GM12878 (cell line): ENCODE data around the gene BHLHA15. TPM values are rescaled to one million over a fixed set of nuclear protein-coding genes. Genes with fewer than 3 reads are reported as not detected.

Source experiments
- ATAC-seq: fragments of 200-7000 bp; cut with Tn5 transposase; 3 replicates; pipeline ENCODE4 v1.9.1; 2020; ENCODE audit warnings: mild to moderate bottlenecking, moderate library complexity
- BruUV-seq: library from RNA; stranded (reverse); fragments of 400-500 nt; replicated peaks from 2 replicates; lab custom pipeline; 2021; lab: Mats Ljungman, UMichigan
- CTCF ChIA-PET: fragments of 300-600 bp; sonication (Branson Sonifier 250); formaldehyde crosslinking; extraction: SDS; loops from one replicate; lab custom pipeline; 2021; ENCODE audit warnings: inconsistent platforms; lab: Yijun Ruan, JAX
- POLR2A ChIA-PET: fragments of 350-600 bp; formaldehyde crosslinking; extraction: SDS; loops from one replicate; lab custom pipeline; 2021; ENCODE audit warnings: inconsistent platforms; lab: Charles Lee
- RAD21 ChIA-PET: fragments of 300-600 bp; sonication (Branson Sonifier 250); formaldehyde crosslinking; loops from one replicate; lab custom pipeline; 2023; ENCODE audit warnings: antibody characterized with exemption; ENCODE audit not compliant: unreplicated experiment; lab: Charles Lee
- SMC1A ChIA-PET: fragments of 300-600 bp; sonication (Branson Sonifier 250); formaldehyde crosslinking; loops from one replicate; lab custom pipeline; 2023; ENCODE audit not compliant: unreplicated experiment, uncharacterized antibody; lab: Charles Lee
- DNase-seq: peaks from one replicate; pipeline ENCODE4 v3.0.0-alpha.2; 2011; ENCODE audit warnings: low read depth, low spot score
- FAIRE-seq: peaks from 3 replicates; lab custom pipeline; 2011; peaks lifted over from hg19 to GRCh38; lab: Jason Lieb, UNC
- H2AFZ ChIP-seq: 2 replicates; pipeline ENCODE4 v1.6.0; 2011; ENCODE audit warnings: low read depth, low read length, control low read depth; ENCODE audit not compliant: control insufficient read depth
- H3K27ac ChIP-seq: 2 replicates; pipeline ENCODE4 v1.5.1; 2011; ENCODE audit warnings: control low read depth; ENCODE audit not compliant: control insufficient read depth, insufficient read depth
- H3K27me3 ChIP-seq, 2 experiments: replicated peaks in 1 of 2; 2 replicates each; pipeline versions ENCODE4 v1.6.0 to v1.6.1; 2011; ENCODE audit warnings: low read length in 1 of 2; ENCODE audit not compliant: control insufficient read depth in 2 of 2, insufficient read depth in 2 of 2
- H3K36me3 ChIP-seq, 2 experiments: 2 replicates each; pipeline ENCODE4 v1.5.1; 2011; ENCODE audit warnings: low read length in 1 of 2; ENCODE audit not compliant: control insufficient read depth in 2 of 2, insufficient read depth in 2 of 2
- H3K4me1 ChIP-seq: 2 replicates; pipeline ENCODE4 v1.6.1; 2011; ENCODE audit warnings: mild to moderate bottlenecking, low read length, moderate library complexity, mixed read lengths; ENCODE audit not compliant: control insufficient read depth, insufficient read depth
- H3K4me2 ChIP-seq: 2 replicates; pipeline ENCODE4 v1.6.0; 2011; ENCODE audit warnings: control low read depth; ENCODE audit not compliant: control insufficient read depth, insufficient read depth
- H3K4me3 ChIP-seq: fragments of 200-600 bp; sonication (generic); 2 replicates; pipeline ENCODE4 v1.5.1; 2016
- H3K79me2 ChIP-seq: 2 replicates; pipeline ENCODE4 v1.6.0; 2011; ENCODE audit warnings: low read length; ENCODE audit not compliant: control insufficient read depth, insufficient read depth
- H3K9ac ChIP-seq: 2 replicates; pipeline ENCODE4 v1.8.0; 2011; ENCODE audit warnings: low read length, control low read depth, mixed read lengths; ENCODE audit not compliant: control insufficient read depth, insufficient read depth
- H3K9me3 ChIP-seq: replicated peaks from 3 replicates; pipeline ENCODE4 v1.5.1; 2011; ENCODE audit warnings: mild to moderate bottlenecking, low read length; ENCODE audit not compliant: control insufficient read depth, insufficient read depth
- H4K20me1 ChIP-seq: 2 replicates; pipeline ENCODE4 v1.6.0; 2011; ENCODE audit not compliant: control insufficient read depth, insufficient read depth
- BCL11A ChIP-seq: IDR thresholded peaks from 2 replicates; pipeline ENCODE4 v1.6.1; 2011; ENCODE audit warnings: low read depth, low read length
- CUX1 ChIP-seq: IDR thresholded peaks from 2 replicates; pipeline ENCODE4 v1.6.1; 2012; ENCODE audit warnings: improper control_type of control experiment, low read depth, low read length; ENCODE audit not compliant: insufficient replicate concordance
- EED ChIP-seq: sonication (generic); IDR thresholded peaks from 2 replicates; pipeline ENCODE4 v1.6.1; 2016; ENCODE audit warnings: antibody characterized with exemption, low read depth
- EZH2 ChIP-seq: IDR thresholded peaks from 2 replicates; pipeline ENCODE4 v1.6.1; 2012; ENCODE audit warnings: low read depth, mild to moderate bottlenecking, control low read depth, inconsistent platforms, low read length, borderline replicate concordance; ENCODE audit not compliant: control insufficient read depth
- FOXM1 ChIP-seq: IDR thresholded peaks from 2 replicates; pipeline ENCODE4 v1.6.1; 2012; ENCODE audit warnings: low read depth, mild to moderate bottlenecking, inconsistent platforms, low read length, moderate library complexity
- NFIC ChIP-seq: IDR thresholded peaks from 2 replicates; pipeline ENCODE4 v1.6.1; 2012; ENCODE audit warnings: low read depth, mild to moderate bottlenecking, inconsistent platforms, low read length, moderate library complexity
- NFYB ChIP-seq: IDR thresholded peaks from 2 replicates; pipeline ENCODE4 v1.6.1; 2011; ENCODE audit warnings: low read depth, mild to moderate bottlenecking, low read length, improper control_type of control experiment, moderate library complexity; ENCODE audit not compliant: insufficient read depth
- NKRF ChIP-seq: fragments of 450-650 bp; conservative IDR thresholded peaks from 2 replicates; pipeline ENCODE4 v1.6.1; 2017; ENCODE audit warnings: mild to moderate bottlenecking, moderate library complexity
- POLR2AphosphoS2 ChIP-seq: IDR thresholded peaks from 2 replicates; pipeline ENCODE4 v1.6.1; 2011; ENCODE audit warnings: low read depth, mild to moderate bottlenecking, low read length, improper control_type of control experiment, moderate library complexity
- RB1 ChIP-seq: fragments of 450-650 bp; formaldehyde crosslinking; IDR thresholded peaks from 2 replicates; pipeline ENCODE4 v1.6.1; 2017; ENCODE audit warnings: mild to moderate bottlenecking, borderline replicate concordance
- SIX5 ChIP-seq: IDR thresholded peaks from 2 replicates; pipeline ENCODE4 v1.6.1; 2011; ENCODE audit warnings: mild to moderate bottlenecking, low read depth, low read length, moderate library complexity; ENCODE audit not compliant: severe bottlenecking
- SMAD1 ChIP-seq: fragments of 450-650 bp; IDR thresholded peaks from 2 replicates; pipeline ENCODE4 v1.6.1; 2018; ENCODE audit warnings: mild to moderate bottlenecking, low read depth; ENCODE audit not compliant: partially characterized antibody
- SUZ12 ChIP-seq: fragments of 200-600 bp; sonication (generic); IDR thresholded peaks from one replicate; pipeline ENCODE4 v1.6.1; 2018; ENCODE audit warnings: antibody characterized with exemption, mild to moderate bottlenecking; ENCODE audit not compliant: unreplicated experiment
- WGBS: methylation state at CpG from one replicate; pipeline ENCODE4 v1.1.6; 2016; ENCODE audit warnings: low lambda C conversion rate; ENCODE audit not compliant: insufficient replicate concordance, insufficient coverage; ENCODE audit errors: missing lambda C conversion rate; 5-methylcytosine and 5-hydroxymethylcytosine counted together
- in situ Hi-C: fragments of 300-500 bp; cut with MboI; formaldehyde crosslinking; loops from 9 replicates; pipeline ENCODE4 v1.14.3; 2018; ENCODE audit warnings: mixed read lengths
- intact Hi-C: fragments of 100-400 bp; cut with micrococcal nuclease; formaldehyde crosslinking; loops from one replicate; pipeline ENCODE4 v1.14.2; 2022; ENCODE audit not compliant: unreplicated experiment
- polyA plus RNA-seq, 11 experiments: library from polyadenylated mRNA; depleted of rRNA in 4 of 11; unstranded in 6 of 11; stranded (reverse) in 5 of 11; fragments of >200 nt; fragmentation: Nextera tagmentation in 4 of 11; fragmentation: Illumina TruSeq in 1 of 11; extraction: Ambion mirVana in 4 of 11; extraction: Trizol in 1 of 11; gene quantifications; 1 replicate in 1 of 11; 2 replicates in 10 of 11; pipeline versions ENCODE4 v1.2.1 to v1.2.3, GENCODE V29; 2011 to 2016; ENCODE audit warnings: inconsistent platforms in 2 of 11, missing spikeins in 2 of 11, low read depth in 1 of 11
- total RNA-seq, 4 experiments: library from RNA; depleted of rRNA in 3 of 4; stranded (reverse); fragments of >200 nt in 3 of 4; fragmentation: Illumina TruSeq in 1 of 4; extraction: Trizol in 1 of 4; gene quantifications; 2 replicates each; pipeline versions ENCODE4 v1.2.1 to v1.2.3, GENCODE V29; 2013 to 2021
- TF ChIP-seq, protein P1 (sequence below): fragments of 450-650 bp; formaldehyde crosslinking; IDR thresholded peaks from 2 replicates; pipeline ENCODE4 v1.4.0; 2022; ENCODE audit warnings: mild to moderate bottlenecking, moderate library complexity

BHLHA15 gene
- total and polyA plus RNA-seq, 10 of the 15 experiments (the other 5 are each of a cell fraction or from before 2014, with no cell fraction given): 0.54 to 4.2 (median 2.5) TPM; not detected in 4

DNA sequence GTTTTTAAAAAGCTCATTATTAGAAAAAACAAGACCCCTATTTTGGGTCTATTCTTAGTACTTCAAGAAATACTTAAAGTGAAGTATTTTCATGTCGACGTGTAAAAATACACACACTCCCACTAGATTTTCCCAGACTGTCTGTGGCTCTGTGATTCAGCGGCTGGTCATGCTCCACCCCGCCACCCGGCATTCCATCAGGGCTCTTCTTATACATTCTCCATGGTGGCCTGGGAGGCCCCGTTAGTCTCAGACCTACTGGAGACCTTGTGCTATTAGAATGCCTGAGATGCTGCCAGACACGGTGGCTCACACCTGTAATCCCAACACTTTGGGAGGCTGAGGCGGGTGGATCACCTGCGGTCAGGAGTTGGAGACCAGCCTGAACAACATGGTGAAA, 27.7 kb downstream of the BHLHA15 start:
- no peak overlapping the region for H3K9ac ChIP-seq
- SMC1A ChIA-PET: interaction anchor here (2.2 kb wide), 1 partner anchor 70 kb away, joined by 5 read pairs; no protein-coding TSS in a partner anchor
- FAIRE-seq: no peak
- H3K27ac ChIP-seq: no peak overlapping the region
- in situ Hi-C loops (no loop called here), intact Hi-C loops (no loop called here)
- no peak overlapping the region for H2AFZ ChIP-seq
- RAD21 ChIA-PET: interaction anchor here (0.8 to 1.8 kb wide), 3 partner anchors 36 to 216 kb away, joined by 3 to 4 read pairs (median 4); no protein-coding TSS in a partner anchor
- no peaks in the 10 kb centered on the region for H3K36me3 ChIP-seq
- CTCF ChIA-PET: interaction anchor here (1.0 kb wide), 1 partner anchor 133 kb away, joined by 3 read pairs; the partner anchor contains the start of gene LMTK2
- H3K9me3 ChIP-seq: no peaks in the 10 kb centered on the region
- no peaks in the 10 kb centered on the region for H3K79me2 ChIP-seq
- no peaks in the 10 kb centered on the region for H3K4me1 ChIP-seq
- DNase-seq: no peak
- POLR2A ChIA-PET: no interaction called here
- no peak overlapping the region for H3K4me2 ChIP-seq
- ATAC-seq: no peak
- BruUV-seq: no TSS peak
- WGBS: 94% methylated on average over 9 of the region's 9 CpGs
- no peaks in the 10 kb centered on the region for H3K27me3 ChIP-seq
- no peak overlapping the region for H3K4me3 ChIP-seq
- H4K20me1 ChIP-seq: no peaks in the 10 kb centered on the region
- TF ChIP-seq NFIC: no peak
- no peak for TF ChIP-seq NFYB
- no peak for TF ChIP-seq SMAD1
- TF ChIP-seq, protein P1, sequence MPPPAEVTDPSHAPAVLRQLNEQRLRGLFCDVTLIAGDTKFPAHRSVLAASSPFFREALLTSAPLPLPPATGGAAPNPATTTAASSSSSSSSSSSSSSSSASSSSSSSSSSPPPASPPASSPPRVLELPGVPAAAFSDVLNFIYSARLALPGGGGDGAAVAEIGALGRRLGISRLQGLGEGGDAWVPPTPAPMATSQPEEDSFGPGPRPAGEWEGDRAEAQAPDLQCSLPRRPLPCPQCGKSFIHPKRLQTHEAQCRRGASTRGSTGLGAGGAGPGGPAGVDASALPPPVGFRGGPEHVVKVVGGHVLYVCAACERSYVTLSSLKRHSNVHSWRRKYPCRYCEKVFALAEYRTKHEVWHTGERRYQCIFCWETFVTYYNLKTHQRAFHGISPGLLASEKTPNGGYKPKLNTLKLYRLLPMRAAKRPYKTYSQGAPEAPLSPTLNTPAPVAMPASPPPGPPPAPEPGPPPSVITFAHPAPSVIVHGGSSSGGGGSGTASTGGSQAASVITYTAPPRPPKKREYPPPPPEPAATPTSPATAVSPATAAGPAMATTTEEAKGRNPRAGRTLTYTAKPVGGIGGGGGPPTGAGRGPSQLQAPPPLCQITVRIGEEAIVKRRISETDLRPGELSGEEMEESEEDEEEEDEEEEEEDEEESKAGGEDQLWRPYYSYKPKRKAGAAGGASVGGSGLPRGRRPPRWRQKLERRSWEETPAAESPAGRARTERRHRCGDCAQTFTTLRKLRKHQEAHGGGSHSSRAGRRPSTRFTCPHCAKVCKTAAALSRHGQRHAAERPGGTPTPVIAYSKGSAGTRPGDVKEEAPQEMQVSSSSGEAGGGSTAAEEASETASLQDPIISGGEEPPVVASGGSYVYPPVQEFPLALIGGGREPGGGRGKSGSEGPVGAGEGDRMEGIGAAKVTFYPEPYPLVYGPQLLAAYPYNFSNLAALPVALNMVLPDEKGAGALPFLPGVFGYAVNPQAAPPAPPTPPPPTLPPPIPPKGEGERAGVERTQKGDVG (CRISPR knock-in tag): no peak
- TF ChIP-seq POLR2AphosphoS2: no peak
- no peak for TF ChIP-seq NKRF
- TF ChIP-seq RB1: no peak
- TF ChIP-seq SIX5: no peak
- no peak for TF ChIP-seq EZH2
- TF ChIP-seq CUX1: no peak
- TF ChIP-seq BCL11A: no peak
- no peak for TF ChIP-seq SUZ12
- TF ChIP-seq EED: no peak
- no peak for TF ChIP-seq FOXM1
